ENCODE measurements around the gene SERPINB2. TPM values are rescaled to one million over a fixed set of nuclear protein-coding genes. Genes with fewer than 3 reads are reported as not detected.
A peak's percentile ranks its signal among the peaks of the same experiment; 100 is the strongest.

SERPINB2 gene
- total and polyA plus RNA-seq, 2 donors from 2014 or later, result not detected

DNA sequence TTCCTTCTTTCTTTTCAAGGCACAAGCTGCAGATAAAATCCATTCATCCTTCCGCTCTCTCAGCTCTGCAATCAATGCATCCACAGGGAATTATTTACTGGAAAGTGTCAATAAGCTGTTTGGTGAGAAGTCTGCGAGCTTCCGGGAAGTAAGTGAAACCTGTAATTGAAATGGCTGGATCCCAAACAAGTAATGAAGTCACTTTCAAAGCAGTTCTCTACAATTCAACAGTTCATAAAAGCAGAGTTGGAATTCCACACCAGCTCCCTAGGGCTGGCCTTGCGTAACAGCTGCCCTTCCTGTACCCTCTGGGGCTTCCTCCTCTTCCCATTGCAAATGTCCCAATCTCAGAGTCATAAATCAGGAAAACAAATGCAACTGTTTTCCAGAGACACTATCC, 9.6 kb downstream of the SERPINB2 start:
- H3K9ac ChIP-seq (ENCODE audit: low read length in 3 of 3), result no peak overlapping the region
- DNase-seq (peak in 3 of 5 donors; percentile 14 to 60 (median 16)), FAIRE-seq (no peak)
- no peak overlapping the region for H3K27ac ChIP-seq (ENCODE audit: low read depth in 2 of 2, low read length in 2 of 2)
- intact Hi-C loops (cut with DNase I), result no loop called here
- no peaks in the 10 kb centered on the region for H3K9me3 ChIP-seq (ENCODE audit: control insufficient read depth in 2 of 3, insufficient read depth in 1 of 3, low read length in 3 of 3)
- H3K27me3 ChIP-seq (ENCODE audit: control insufficient read depth, insufficient read depth, low read length), result no peaks in the 10 kb centered on the region
- no peaks in the 10 kb centered on the region for H3K4me1 ChIP-seq (ENCODE audit: control insufficient read depth in 2 of 3, insufficient read depth in 2 of 3, low read depth in 1 of 3, low read length in 3 of 3)
- TF ChIP-seq, protein P1, sequence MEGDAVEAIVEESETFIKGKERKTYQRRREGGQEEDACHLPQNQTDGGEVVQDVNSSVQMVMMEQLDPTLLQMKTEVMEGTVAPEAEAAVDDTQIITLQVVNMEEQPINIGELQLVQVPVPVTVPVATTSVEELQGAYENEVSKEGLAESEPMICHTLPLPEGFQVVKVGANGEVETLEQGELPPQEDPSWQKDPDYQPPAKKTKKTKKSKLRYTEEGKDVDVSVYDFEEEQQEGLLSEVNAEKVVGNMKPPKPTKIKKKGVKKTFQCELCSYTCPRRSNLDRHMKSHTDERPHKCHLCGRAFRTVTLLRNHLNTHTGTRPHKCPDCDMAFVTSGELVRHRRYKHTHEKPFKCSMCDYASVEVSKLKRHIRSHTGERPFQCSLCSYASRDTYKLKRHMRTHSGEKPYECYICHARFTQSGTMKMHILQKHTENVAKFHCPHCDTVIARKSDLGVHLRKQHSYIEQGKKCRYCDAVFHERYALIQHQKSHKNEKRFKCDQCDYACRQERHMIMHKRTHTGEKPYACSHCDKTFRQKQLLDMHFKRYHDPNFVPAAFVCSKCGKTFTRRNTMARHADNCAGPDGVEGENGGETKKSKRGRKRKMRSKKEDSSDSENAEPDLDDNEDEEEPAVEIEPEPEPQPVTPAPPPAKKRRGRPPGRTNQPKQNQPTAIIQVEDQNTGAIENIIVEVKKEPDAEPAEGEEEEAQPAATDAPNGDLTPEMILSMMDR (IDR thresholded peaks at IDR 0.05; ENCODE audit: borderline replicate concordance, extremely low read depth, insufficient read depth), result no peak
- no peaks in the 10 kb centered on the region for H3K36me3 ChIP-seq (ENCODE audit: control insufficient read depth in 2 of 3, insufficient read depth in 3 of 3, low read length in 3 of 3)
- H3K4me3 ChIP-seq (ENCODE audit: low read length in 3 of 3), result no peak overlapping the region

DNA sequence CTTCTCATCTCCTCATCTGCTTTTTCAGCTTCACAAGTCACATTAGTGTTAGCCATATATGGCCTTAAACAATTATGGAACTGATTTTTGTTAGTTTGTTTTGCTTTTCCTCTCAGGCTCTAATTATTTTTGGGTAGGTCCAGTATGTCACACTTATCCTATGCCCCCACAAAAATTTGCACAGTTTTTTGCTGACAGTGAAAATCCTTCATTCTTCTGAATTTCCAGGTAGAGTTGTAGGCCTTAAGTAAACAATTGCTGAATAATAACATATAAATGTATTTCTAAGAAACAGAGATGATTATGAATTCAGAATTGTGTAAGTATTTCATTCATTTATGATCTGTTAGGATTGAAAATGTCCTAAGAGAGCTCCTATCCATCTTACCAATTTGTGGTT, 11.7 kb downstream of the SERPINB2 start:
- TF ChIP-seq, protein P1 (IDR thresholded peaks at IDR 0.05; ENCODE audit: borderline replicate concordance, extremely low read depth, insufficient read depth), result no peak
- H3K36me3 ChIP-seq (ENCODE audit: control insufficient read depth in 2 of 3, insufficient read depth in 3 of 3, low read length in 3 of 3), result no peaks in the 10 kb centered on the region
- DNase-seq (no peak), FAIRE-seq (no peak)
- H3K27me3 ChIP-seq (ENCODE audit: control insufficient read depth, insufficient read depth, low read length), result no peaks in the 10 kb centered on the region
- no peaks in the 10 kb centered on the region for H3K4me1 ChIP-seq (ENCODE audit: control insufficient read depth in 2 of 3, insufficient read depth in 2 of 3, low read depth in 1 of 3, low read length in 3 of 3)
- H3K9ac ChIP-seq (ENCODE audit: low read length in 3 of 3), result no peak overlapping the region
- H3K4me3 ChIP-seq (ENCODE audit: low read length in 3 of 3), result no peak overlapping the region
- intact Hi-C loops (cut with DNase I), result no loop called here
- no peak overlapping the region for H3K27ac ChIP-seq (ENCODE audit: low read depth in 2 of 2, low read length in 2 of 2)
- H3K9me3 ChIP-seq (ENCODE audit: control insufficient read depth in 2 of 3, insufficient read depth in 1 of 3, low read length in 3 of 3), result no peaks in the 10 kb centered on the region

DNA sequence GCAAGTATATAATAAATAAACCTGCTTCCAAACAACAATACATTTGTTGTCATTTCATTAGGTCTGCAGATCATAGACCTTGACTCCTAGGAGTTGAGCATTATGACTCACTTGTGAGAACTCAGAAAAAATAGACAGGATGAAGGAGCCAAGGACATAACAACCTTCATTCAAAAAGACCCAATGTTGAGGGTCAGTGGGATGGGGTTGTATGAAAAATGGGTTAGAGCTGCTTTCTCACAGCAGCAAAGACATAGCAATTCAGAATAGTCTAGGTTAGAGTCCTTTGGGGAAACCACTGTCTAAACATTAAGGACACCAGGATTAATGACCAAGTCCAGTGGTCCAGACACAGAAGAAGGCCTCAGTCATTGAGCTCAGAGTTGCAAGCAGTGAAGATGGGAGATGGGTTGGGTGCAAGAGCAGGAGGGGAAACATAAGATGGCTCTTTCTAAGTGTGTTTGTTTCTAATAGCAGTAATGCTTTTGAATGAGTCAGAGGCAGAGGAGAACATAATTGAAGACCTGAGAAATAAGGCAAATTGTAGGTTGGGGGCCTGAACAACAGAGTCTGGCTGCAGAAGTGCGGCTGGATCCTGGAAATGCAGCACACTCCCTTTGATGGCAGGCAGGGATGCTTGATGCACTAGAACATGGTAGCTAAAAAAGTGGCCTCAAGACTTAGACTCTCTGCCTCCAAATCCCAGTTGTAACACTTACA, 16.5 kb downstream of the SERPINB2 start:
- H3K27ac ChIP-seq (ENCODE audit: low read depth in 2 of 2, low read length in 2 of 2), result no peak overlapping the region
- H3K27me3 ChIP-seq (ENCODE audit: control insufficient read depth, insufficient read depth, low read length), result no peaks in the 10 kb centered on the region
- FAIRE-seq (no peak), DNase-seq (no peak)
- H3K9me3 ChIP-seq (ENCODE audit: control insufficient read depth in 2 of 3, insufficient read depth in 1 of 3, low read length in 3 of 3), result no peaks in the 10 kb centered on the region
- H3K9ac ChIP-seq (ENCODE audit: low read length in 3 of 3), result no peak overlapping the region
- no peaks in the 10 kb centered on the region for H3K36me3 ChIP-seq (ENCODE audit: control insufficient read depth in 2 of 3, insufficient read depth in 3 of 3, low read length in 3 of 3)
- no peaks in the 10 kb centered on the region for H3K4me1 ChIP-seq (ENCODE audit: control insufficient read depth in 2 of 3, insufficient read depth in 2 of 3, low read depth in 1 of 3, low read length in 3 of 3)
- TF ChIP-seq, protein P1 (IDR thresholded peaks at IDR 0.05; ENCODE audit: borderline replicate concordance, extremely low read depth, insufficient read depth), result no peak
- intact Hi-C loops (cut with DNase I), result no loop called here
- H3K4me3 ChIP-seq (ENCODE audit: low read length in 3 of 3), result no peak overlapping the region

DNA sequence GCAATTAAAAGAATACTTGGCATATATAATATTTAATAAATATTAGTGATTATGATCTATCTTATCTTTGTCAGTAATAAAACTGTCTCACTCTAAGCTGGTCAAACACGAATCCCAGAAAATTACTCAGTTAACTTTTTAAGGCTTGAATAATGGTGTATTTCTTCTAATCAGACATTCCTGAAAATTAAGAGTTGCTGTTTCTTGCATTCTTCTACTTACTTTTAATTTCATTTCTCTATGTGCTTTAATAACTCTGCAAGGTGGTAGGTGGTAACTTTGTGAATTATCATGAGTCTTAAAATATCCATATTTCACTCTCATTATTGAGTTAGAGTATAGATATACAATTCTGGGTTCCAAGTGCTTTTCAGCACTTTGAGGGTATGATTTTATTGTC, 17.2 kb downstream of the SERPINB2 start:
- DNase-seq, result no peak

More for the DNA sequence above, 17.2 kb downstream of the SERPINB2 start:
- Histone ChIP-seq H3K9ac (ENCODE audit: low read length in 3 of 3) (no peak overlapping the region), H3K9me3 (ENCODE audit: control insufficient read depth in 2 of 3, insufficient read depth in 1 of 3, low read length in 3 of 3) (no peaks in the 10 kb centered on the region), H3K36me3 (ENCODE audit: control insufficient read depth in 2 of 3, insufficient read depth in 3 of 3, low read length in 3 of 3) (no peaks in the 10 kb centered on the region), H3K27me3 (ENCODE audit: control insufficient read depth, insufficient read depth, low read length) (no peaks in the 10 kb centered on the region), H3K4me1 (ENCODE audit: control insufficient read depth in 2 of 3, insufficient read depth in 2 of 3, low read depth in 1 of 3, low read length in 3 of 3) (no peaks in the 10 kb centered on the region), H3K27ac (ENCODE audit: low read depth in 2 of 2, low read length in 2 of 2) (no peak overlapping the region), H3K4me3 (ENCODE audit: low read length in 3 of 3) (no peak overlapping the region)
- intact Hi-C loops (cut with DNase I), result no loop called here
- no peak for FAIRE-seq
- TF ChIP-seq, protein P1 (IDR thresholded peaks at IDR 0.05; ENCODE audit: borderline replicate concordance, extremely low read depth, insufficient read depth), result no peak
